Measurements from ENCODE around the gene FOXN1. TPM values are rescaled to one million over a fixed set of nuclear protein-coding genes. Genes with fewer than 3 reads are reported as not detected.
"Not testable (repeated sequence)": the region's sequence is repeated elsewhere in the genome, so short reads cannot be mapped to it uniquely, and the experiment has no call there.

FOXN1 gene
- polyA plus RNA-seq, 5 donors, result 0.06 to 0.19 (median 0.16) TPM; not detected in 1

DNA sequence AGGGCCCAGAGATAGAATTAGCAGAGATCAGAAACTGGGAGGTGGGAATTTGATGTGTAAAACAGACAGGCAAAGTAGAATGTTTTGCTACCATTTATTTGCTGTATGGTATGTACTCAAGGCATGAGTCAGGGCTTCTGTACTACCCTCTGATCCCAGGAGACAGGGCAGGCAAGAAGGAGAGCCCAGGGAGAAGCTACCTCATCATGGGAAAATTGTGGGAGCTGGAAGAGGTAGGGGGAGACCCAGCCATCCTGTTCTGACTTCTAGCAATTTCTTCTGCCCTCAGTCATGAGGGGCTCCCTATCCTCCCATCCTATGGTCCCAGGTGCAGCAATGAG is 66.9 kb downstream of the FOXN1 start:
- DNase-seq, result no peak

DNA sequence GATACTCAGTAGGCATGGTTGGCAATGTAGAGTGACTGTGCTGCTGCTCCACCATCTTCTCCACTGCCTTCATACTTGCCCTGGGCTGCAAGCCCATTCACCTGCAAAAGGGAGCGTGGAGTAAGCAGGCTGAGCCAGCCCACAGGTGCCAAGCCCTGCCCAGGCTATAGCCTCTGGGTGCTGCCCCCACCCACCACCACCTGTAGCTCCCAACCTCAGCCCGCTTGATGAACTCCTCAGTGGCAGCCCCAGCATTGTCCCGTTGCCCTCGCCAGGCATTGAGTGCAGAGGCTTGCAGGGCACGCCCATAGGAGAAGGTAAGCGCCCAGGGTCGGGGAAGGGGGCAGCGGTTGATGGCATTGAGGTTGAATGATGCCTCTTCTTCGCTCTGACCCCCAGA is 67.4 kb downstream of the FOXN1 start:
- DNase-seq, result no peak

DNA sequence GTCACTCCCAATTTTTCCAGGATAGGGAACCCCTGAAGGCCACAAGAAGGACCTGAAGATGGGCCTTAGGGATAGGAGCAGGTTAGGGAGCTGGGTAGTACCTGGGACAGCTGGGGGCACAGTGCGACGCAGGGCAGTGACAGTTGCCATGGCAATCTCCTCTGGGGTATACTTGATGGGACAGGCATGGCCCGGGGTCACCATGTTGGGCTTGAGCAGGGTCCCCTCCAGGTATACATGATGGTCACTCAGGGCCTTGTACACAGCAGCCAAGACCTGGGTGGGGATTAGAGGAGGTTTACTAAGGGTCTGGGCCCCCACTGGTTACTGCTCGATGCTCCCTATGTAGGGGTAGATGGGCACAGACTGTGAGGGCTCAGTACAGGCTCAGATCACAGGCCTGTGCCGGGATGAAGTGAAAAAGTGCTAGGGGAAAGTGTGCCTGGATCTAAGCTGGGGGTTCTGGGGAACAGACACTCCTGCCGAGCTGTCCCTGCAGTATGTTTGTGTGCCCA is 67.9 kb downstream of the FOXN1 start:
- DNase-seq, result no peak

- DNase-seq, result no peak
These were observed 68.4 kb downstream of the FOXN1 start for GRCh38 chr17:28574526-28574925.

- DNase-seq, result no peak
These were observed 69.1 kb downstream of the FOXN1 start for GRCh38 chr17:28575126-28575795.

GRCh38 chr17:28576016-28576415 is 69.9 kb downstream of the FOXN1 start:
- not testable (repeated sequence) for DNase-seq

GRCh38 chr17:28576758-28577465 is 70.8 kb downstream of the FOXN1 start, which contains the start of gene ALDOC:
Gene ALDOC, minus strand, starts transcription at chr17:28576895. Its CDS starts 1,363 bp downstream, at chr17:28575532.
- peak; percentile 90 to 92 for DNase-seq

DNA sequence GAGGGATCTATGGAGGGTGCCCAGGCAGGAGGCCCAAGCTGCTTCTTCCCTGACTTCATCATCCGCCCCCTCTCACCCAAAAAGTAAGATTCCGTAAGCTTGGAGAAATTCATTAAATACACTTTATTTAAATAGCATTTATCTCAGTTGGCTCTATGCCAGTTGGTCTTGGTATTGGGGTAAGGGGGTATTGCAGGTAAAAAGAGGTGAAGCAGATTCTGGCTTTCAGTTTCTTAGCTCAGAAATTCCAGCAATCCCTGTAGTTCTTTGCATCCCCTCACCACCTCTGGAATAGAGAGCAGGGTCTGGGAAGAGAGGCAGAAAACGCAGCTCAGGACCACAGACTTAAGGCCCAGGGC is 71.3 kb downstream of the FOXN1 start:
- no peak for DNase-seq

DNA sequence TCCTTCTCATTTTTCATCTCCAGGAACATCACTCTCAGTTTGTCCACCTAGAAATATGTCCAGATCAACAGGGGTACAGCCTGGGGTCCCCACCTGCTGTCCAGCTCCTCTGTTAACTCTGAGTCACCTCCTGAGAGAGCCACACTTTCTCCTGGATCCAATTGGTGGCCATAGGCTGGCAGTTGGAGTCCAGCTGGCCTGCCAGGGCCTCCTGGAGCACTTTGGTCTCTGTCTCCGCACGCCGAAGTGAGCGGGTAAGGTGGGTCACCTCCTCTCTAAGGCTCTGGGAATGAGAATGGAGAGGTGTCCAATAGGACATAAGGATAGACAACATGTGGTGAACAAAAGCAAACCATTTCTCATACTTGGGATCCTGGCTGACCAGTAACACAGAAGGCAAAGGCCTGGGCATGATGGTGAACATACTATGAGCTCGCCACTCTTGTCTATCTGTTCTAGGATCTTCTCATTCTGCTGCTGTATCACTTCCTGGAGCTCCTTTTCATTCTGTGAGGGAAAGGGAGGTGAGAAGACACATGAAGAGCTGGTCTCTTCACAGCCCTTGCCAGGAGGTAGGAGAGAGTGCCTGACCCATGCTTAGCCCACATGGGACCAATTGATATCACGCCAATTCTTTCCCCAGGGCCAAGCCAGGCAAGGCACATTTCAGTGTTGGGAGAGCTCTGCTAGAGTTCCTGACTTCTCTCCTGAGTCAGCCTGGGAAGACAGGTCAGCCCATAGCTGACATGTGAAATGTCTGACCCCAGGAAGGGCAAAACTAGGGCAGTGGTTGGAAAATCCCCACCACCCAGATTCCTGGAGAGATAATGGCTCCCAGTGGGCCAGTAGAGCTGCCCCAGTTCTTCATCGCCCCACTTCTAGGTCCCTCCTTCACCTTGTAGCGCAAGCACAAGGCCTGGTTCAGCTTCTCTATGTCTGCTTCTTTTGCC is 72.4 kb downstream of the FOXN1 start:
- DNase-seq, result no peak

DNA sequence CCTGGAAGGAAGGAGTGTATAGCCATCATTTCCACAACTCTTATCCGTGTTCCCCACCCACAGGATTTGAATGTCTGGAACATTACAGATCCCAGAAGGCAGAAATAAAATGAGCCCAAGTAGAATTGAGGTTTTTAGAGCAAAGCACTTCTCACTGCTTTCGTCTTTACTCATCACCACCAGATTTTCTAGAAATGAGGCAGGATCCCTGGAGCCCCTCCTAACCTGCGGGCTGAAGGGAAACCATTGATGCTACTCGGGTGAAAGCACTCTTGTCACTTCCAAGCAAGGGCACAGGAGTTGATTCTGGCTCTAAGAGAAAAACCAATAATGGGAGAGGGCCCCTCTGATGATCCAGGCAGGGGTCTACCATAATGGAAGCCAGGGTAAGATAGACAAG is 73.4 kb downstream of the FOXN1 start:
- no peak for DNase-seq

GRCh38 chr17:28580959-28581358 is 74.8 kb downstream of the FOXN1 start:
- peak; percentile 70 to 78 for DNase-seq

- DNase-seq, result no peak
These were observed 76.4 kb downstream of the FOXN1 start for GRCh38 chr17:28582513-28582912.

GRCh38 chr17:28584434-28584833 is 78.3 kb downstream of the FOXN1 start:
- DNase-seq, result no peak

GRCh38 chr17:28585851-28586250 is 79.7 kb downstream of the FOXN1 start:
- DNase-seq, result no peak

Other genes with a start within 250 kb of the FOXN1 start
- gene TMEM97, start 187.1 kb upstream of the FOXN1 start, polyA plus RNA-seq (ENCODE audit: insufficient read depth in 1 of 5, insufficient read length in 5 of 5, low replicate concordance in 1 of 5), result 10 to 100 TPM; 41.2 to 46.7 (median 42.3) TPM
- 10 to 100 TPM; 54.2 to 62.2 (median 57.6) TPM for gene IFT20, start 170.9 kb upstream of the FOXN1 start, polyA plus RNA-seq (ENCODE audit: insufficient read depth in 1 of 5, insufficient read length in 5 of 5, low replicate concordance in 1 of 5)
- 10 to 100 TPM; 32.2 to 42.1 (median 36.2) TPM for gene TNFAIP1, start 170.6 kb upstream of the FOXN1 start, polyA plus RNA-seq (ENCODE audit: insufficient read depth in 1 of 5, insufficient read length in 5 of 5, low replicate concordance in 1 of 5)
- 10 to 100 TPM; 56.2 to 68.3 (median 58.9) TPM for gene POLDIP2, start 148.8 kb upstream of the FOXN1 start, polyA plus RNA-seq (ENCODE audit: insufficient read depth in 1 of 5, insufficient read length in 5 of 5, low replicate concordance in 1 of 5)
- gene SEBOX, start 141.1 kb upstream of the FOXN1 start, polyA plus RNA-seq (ENCODE audit: insufficient read depth in 1 of 5, insufficient read length in 5 of 5, low replicate concordance in 1 of 5), result not detected
- 10 to 100 TPM in 1 of 5 donors, under 1 TPM in 4; 0.35 to 11.6 (median 0.51) TPM for gene VTN, start 136.0 kb upstream of the FOXN1 start, polyA plus RNA-seq (ENCODE audit: insufficient read depth in 1 of 5, insufficient read length in 5 of 5, low replicate concordance in 1 of 5)
- gene SARM1, start 134.7 kb upstream of the FOXN1 start, polyA plus RNA-seq (ENCODE audit: insufficient read depth in 1 of 5, insufficient read length in 5 of 5, low replicate concordance in 1 of 5), result 10 to 100 TPM in 4 of 5 donors, 1 to 10 TPM in 1; 8.5 to 13.4 (median 12.0) TPM
- gene SLC46A1, start 100.1 kb upstream of the FOXN1 start, polyA plus RNA-seq (ENCODE audit: insufficient read depth in 1 of 5, insufficient read length in 5 of 5, low replicate concordance in 1 of 5), result 10 to 100 TPM in 1 of 5 donors, 1 to 10 TPM in 4; 6.4 to 10.8 (median 9.4) TPM
- under 1 TPM in 4 of 5 donors, not detected in 1; 0.14 to 0.48 (median 0.30) TPM for gene SLC13A2, start 32.7 kb upstream of the FOXN1 start, polyA plus RNA-seq (ENCODE audit: insufficient read depth in 1 of 5, insufficient read length in 5 of 5, low replicate concordance in 1 of 5)
- 10 to 100 TPM; 28.4 to 44.4 (median 36.3) TPM for gene UNC119, start 46.3 kb downstream of the FOXN1 start, polyA plus RNA-seq (ENCODE audit: insufficient read depth in 1 of 5, insufficient read length in 5 of 5, low replicate concordance in 1 of 5)
- 10 to 100 TPM; 58.7 to 66.9 (median 62.7) TPM for gene PIGS, start 65.2 kb downstream of the FOXN1 start, polyA plus RNA-seq (ENCODE audit: insufficient read depth in 1 of 5, insufficient read length in 5 of 5, low replicate concordance in 1 of 5)
- gene ALDOC, start 70.5 kb downstream of the FOXN1 start, polyA plus RNA-seq (ENCODE audit: insufficient read depth in 1 of 5, insufficient read length in 5 of 5, low replicate concordance in 1 of 5), result 10 to 100 TPM; 16.1 to 21.6 (median 20.2) TPM
- gene SPAG5, start 92.7 kb downstream of the FOXN1 start, polyA plus RNA-seq (ENCODE audit: insufficient read depth in 1 of 5, insufficient read length in 5 of 5, low replicate concordance in 1 of 5), result 10 to 100 TPM; 35.5 to 80.1 (median 66.1) TPM
- 10 to 100 TPM; 19.0 to 27.9 (median 24.2) TPM for gene RSKR, start 107.8 kb downstream of the FOXN1 start, polyA plus RNA-seq (ENCODE audit: insufficient read depth in 1 of 5, insufficient read length in 5 of 5, low replicate concordance in 1 of 5)
- 10 to 100 TPM; 70.4 to 87.5 (median 77.3) TPM for gene BLTP2, start 138.8 kb downstream of the FOXN1 start, polyA plus RNA-seq (ENCODE audit: insufficient read depth in 1 of 5, insufficient read length in 5 of 5, low replicate concordance in 1 of 5)
- gene SDF2, start 155.6 kb downstream of the FOXN1 start, polyA plus RNA-seq (ENCODE audit: insufficient read depth in 1 of 5, insufficient read length in 5 of 5, low replicate concordance in 1 of 5), result 10 to 100 TPM; 67.7 to 73.8 (median 69.5) TPM
- gene SUPT6H, start 155.9 kb downstream of the FOXN1 start, polyA plus RNA-seq (ENCODE audit: insufficient read depth in 1 of 5, insufficient read length in 5 of 5, low replicate concordance in 1 of 5), result 10 to 100 TPM; 60.3 to 74.7 (median 66.8) TPM
- gene PROCA1, start 205.5 kb downstream of the FOXN1 start, polyA plus RNA-seq (ENCODE audit: insufficient read depth in 1 of 5, insufficient read length in 5 of 5, low replicate concordance in 1 of 5), result 1 to 10 TPM; 5.7 to 7.1 (median 6.6) TPM
- gene RAB34, start 211.5 kb downstream of the FOXN1 start, polyA plus RNA-seq (ENCODE audit: insufficient read depth in 1 of 5, insufficient read length in 5 of 5, low replicate concordance in 1 of 5), result 100 to 1,000 TPM; 180 to 195 (median 187) TPM
- gene RPL23A, start 213.6 kb downstream of the FOXN1 start, polyA plus RNA-seq (ENCODE audit: insufficient read depth in 1 of 5, insufficient read length in 5 of 5, low replicate concordance in 1 of 5), result 1,000 to 10,000 TPM; 1,134 to 1,477 (median 1,162) TPM
- gene TLCD1, start 219.9 kb downstream of the FOXN1 start, polyA plus RNA-seq (ENCODE audit: insufficient read depth in 1 of 5, insufficient read length in 5 of 5, low replicate concordance in 1 of 5), result 10 to 100 TPM in 1 of 5 donors, 1 to 10 TPM in 4; 7.5 to 11.0 (median 8.7) TPM
- gene NEK8, start 222.4 kb downstream of the FOXN1 start, polyA plus RNA-seq (ENCODE audit: insufficient read depth in 1 of 5, insufficient read length in 5 of 5, low replicate concordance in 1 of 5), result 1 to 10 TPM; 5.5 to 8.4 (median 6.8) TPM
- 100 to 1,000 TPM in 3 of 5 donors, 10 to 100 TPM in 2; 92.5 to 141 (median 113) TPM for gene TRAF4, start 237.7 kb downstream of the FOXN1 start, polyA plus RNA-seq (ENCODE audit: insufficient read depth in 1 of 5, insufficient read length in 5 of 5, low replicate concordance in 1 of 5)

Data from right lung (tissue), 5 donors.